Vagina (tissue), 2 donors: Measurements from ENCODE around the gene ANKRD37.

ENCODE experiments used
- POLR2A ChIP-seq, 2 donors: fragments of 450-650 bp; IDR thresholded peaks; one replicate each; pipeline ENCODE4 v1.6.1; 2017; ENCODE audit warnings: antibody characterized with exemption in 2 of 2, mild to moderate bottlenecking in 2 of 2, moderate library complexity in 2 of 2
- TF ChIP-seq, protein P1 (sequence below), 3 experiments: fragments of 450-650 bp in 2 of 3; fragments of 200-600 bp in 1 of 3; sonication (generic) in 1 of 3; IDR thresholded peaks; one replicate each; pipeline ENCODE4 v1.5.1; 2017 to 2019; ENCODE audit warnings: antibody characterized with exemption in 3 of 3, mild to moderate bottlenecking in 2 of 3, moderate library complexity in 2 of 3

GRCh38 chr4:185383451-185383850 lies 13.2 kb upstream of the ANKRD37 start:
- no peak for TF ChIP-seq POLR2A (IDR thresholded peaks at IDR 0.05)
- TF ChIP-seq, protein P1, sequence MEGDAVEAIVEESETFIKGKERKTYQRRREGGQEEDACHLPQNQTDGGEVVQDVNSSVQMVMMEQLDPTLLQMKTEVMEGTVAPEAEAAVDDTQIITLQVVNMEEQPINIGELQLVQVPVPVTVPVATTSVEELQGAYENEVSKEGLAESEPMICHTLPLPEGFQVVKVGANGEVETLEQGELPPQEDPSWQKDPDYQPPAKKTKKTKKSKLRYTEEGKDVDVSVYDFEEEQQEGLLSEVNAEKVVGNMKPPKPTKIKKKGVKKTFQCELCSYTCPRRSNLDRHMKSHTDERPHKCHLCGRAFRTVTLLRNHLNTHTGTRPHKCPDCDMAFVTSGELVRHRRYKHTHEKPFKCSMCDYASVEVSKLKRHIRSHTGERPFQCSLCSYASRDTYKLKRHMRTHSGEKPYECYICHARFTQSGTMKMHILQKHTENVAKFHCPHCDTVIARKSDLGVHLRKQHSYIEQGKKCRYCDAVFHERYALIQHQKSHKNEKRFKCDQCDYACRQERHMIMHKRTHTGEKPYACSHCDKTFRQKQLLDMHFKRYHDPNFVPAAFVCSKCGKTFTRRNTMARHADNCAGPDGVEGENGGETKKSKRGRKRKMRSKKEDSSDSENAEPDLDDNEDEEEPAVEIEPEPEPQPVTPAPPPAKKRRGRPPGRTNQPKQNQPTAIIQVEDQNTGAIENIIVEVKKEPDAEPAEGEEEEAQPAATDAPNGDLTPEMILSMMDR (IDR thresholded peaks at IDR 0.05): no peak
